Stimulated activated CD4-positive, alpha-beta T cell treated with anti-CD3 and anti-CD28 coated beads, TNF-alpha, amount 100 ng/mL, for 24 hours (primary cell): Measurements from ENCODE around the gene HM13.
"Not testable (repeated sequence)": the region's sequence is repeated elsewhere in the genome, so short reads cannot be mapped to it uniquely, and the experiment has no call there.

Source experiments
- DNase-seq, 3 experiments: peaks; one replicate each; pipeline ENCODE4 v3.0.0-alpha.2; 2020; ENCODE audit warnings: low read depth in 3 of 3

The HM13 gene

DNA sequence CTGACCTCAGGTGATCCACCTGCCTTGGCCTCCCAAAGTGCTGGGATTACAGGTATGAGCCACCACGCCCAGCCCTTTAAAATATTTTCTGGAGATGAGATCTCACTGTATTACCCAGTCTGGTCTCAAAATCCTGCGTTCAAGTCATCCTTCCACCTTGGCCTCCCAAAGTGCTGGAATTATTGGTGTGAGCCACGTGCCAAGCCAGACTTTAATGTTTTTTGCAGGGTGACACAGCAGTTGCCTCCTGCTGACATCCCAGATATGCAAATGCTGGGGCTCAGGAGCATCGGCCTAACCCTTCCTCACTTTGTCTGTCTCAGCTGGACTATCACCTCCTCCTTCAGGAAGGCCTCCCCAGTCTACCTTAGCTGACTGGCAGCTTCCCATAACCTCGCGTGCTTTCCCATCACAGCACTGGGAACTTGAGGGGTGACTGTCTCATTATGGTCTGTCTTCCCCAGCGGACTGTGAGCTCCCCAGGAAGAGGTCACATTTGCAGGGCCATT lies 76.5 kb downstream of the HM13 start:
- no peak for DNase-seq

DNA sequence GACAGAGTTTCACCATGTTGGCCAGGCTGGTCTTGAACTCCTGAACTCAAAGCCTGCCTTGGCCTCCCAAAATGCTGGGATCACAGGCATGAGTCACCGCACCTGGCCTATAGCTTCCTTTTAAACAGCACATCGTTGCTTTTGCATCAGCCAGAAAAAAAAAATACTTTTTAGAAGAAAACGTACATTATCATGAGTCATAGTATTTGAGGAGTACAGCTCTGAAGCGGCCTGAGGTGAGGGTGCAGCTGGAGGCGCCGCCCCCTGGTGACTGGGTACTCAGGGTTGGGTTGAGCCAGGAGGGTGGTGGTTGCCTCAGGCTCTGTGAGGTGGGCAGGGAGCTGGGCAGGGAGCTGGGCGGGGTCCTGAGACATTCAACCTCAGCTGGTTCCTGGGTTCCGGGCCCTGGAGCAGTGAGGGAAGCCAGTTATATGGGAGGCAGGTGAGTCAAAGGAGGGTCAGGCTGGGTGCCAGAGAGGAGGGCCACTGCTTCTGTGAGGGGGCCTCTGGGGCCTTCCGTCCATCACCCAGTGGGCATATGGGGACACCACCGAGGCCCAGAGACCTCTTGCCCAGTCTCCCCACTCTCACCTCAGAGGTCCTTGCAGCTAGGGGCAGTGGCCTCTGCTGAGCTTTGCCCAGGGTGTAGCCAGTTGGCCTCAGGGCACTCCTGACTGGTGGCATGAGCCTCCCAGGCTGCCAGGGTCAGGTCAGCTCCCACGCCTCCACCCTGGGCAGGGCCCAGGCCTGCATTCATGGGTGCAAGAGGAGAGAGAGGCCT lies 79.2 kb downstream of the HM13 start:
- DNase-seq = no peak

DNA sequence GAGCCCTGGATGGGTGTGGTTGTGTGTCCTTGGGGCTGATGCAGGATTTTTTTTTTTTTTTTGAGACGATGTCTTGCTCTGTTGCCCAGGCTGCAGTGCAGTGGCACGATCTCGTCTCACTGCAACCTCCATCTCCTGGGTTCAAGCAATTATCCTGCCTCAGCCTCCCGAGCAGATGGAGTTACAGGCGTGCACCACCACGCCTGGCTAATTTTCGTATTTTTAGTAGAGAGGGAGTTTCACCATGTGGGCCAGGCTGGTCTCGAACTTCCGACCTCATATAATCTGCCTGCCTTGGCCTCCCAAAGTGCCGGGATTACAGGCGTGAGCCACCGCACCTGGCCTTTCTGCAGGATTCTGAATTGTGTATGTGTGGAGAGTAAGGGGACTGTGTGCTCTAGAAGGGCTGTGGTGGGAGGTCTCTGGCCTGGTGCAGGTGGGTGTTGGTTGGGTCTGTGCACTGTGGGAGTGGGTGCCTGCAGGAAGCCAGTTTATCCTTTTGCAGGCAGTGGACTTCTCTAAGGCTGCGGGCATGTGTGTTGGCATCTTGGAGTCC lies 79.8 kb downstream of the HM13 start:
- no peak for DNase-seq

DNA sequence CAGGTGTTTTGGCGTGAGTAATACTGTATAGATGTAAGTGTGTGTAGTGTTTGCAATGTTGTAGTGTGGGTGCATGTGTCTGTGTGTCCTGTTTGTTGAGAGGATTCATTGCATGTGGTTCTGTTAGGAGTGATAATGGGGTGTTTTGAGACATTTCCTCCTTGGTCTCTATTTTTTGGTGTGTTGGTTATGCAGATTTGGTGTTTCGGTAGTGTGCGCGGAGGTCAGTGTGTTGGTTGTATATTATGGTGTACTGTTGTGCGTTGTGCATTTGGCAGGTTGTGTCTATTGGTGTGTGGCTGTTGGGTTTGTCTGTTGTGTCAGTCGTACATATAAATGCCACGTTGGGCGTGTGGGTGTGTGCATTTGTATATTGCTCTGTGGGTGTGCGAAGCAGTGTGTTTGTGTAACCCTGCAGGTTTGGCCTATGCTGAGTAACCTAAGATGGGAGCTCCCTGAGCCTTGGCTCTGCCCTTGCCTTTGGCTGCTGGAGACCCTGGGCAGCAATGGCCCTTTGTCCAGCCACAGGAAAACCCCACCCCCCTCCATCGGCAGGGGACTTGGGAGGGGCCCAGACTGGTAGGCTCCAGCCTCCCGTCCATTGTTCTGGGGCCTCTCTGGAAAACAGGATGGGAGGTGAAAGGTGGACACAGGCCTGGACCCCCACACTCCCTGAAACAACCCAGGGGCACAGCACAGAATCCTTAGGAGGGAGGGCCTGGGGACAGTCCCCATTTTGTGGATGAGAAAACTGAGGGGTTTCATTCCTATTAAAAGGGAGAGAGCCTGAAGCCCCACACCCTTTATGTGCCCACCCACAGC lies 80.5 kb downstream of the HM13 start:
- DNase-seq = no peak

GRCh38 chr20:31595380-31595653 lies 81.1 kb downstream of the HM13 start:
- no peak for DNase-seq

GRCh38 chr20:31595654-31596411 lies 81.6 kb downstream of the HM13 start:
- no peak for DNase-seq

- not testable (repeated sequence) for DNase-seq
Observed at GRCh38 chr20:31596412-31596715, 82.1 kb downstream of the HM13 start.

GRCh38 chr20:31596831-31597480 lies 82.7 kb downstream of the HM13 start:
- no peak for DNase-seq

GRCh38 chr20:31597481-31597855 lies 83.2 kb downstream of the HM13 start:
- no peak for DNase-seq

DNA sequence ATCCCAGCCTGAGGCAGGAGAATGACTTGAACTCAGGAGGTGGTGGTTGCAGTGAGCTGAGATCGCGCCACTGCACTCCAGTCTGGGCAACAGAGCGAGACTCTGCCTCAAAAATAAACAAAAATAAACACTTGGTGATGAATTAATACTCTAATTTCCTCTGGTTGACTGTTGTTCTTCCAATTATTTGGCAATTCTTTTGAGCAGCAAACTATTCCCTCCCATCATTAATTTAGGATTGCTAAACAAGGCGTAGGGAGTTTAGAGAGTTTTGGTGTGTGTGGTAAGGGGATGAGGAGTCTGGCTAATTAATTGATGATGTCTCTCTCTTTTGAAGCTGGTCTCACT lies 88.2 kb downstream of the HM13 start:
- no peak for DNase-seq

- peak in 2 of 3 experiments; percentile 26 to 42 for DNase-seq
Observed at GRCh38 chr20:31602779-31603441, 88.7 kb downstream of the HM13 start.

DNA sequence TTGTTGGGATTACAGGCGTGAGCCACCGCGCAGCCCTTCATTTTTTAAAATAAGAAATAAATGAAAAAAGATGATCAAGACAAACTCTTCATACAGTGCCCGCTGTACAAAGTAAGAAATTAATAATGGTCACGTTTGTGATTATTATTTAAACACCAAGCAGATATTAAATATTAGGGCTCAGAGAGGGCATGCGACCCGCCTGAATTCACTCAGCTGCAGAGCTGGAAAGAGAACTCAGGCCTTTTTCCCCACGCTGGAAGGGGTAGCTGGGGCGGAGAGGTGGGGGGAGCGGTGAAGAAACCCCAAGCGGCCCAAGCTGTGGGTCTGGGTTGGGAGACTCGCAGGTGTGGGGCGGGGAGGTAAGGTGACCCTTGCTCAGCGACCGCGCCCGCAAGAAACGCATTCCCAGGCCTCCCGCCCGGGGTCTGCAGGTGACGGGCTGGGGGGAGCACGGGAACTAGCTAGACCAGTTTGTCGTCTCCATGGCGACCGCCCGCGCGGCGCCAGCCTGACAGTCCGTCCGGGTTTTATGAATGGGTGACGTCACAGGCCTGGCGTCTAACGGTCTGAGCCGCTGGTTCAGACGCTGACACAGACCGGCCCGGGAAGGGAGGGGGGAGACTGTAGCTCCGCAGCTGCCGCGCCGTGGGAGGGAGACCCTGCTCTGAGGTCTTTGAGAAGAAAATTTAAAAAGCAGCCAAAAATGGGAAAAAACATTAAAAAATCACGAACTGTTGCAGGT lies 89.8 kb downstream of the HM13 start:
- DNase-seq = peak; percentile 37 to 71 (median 38)

DNA sequence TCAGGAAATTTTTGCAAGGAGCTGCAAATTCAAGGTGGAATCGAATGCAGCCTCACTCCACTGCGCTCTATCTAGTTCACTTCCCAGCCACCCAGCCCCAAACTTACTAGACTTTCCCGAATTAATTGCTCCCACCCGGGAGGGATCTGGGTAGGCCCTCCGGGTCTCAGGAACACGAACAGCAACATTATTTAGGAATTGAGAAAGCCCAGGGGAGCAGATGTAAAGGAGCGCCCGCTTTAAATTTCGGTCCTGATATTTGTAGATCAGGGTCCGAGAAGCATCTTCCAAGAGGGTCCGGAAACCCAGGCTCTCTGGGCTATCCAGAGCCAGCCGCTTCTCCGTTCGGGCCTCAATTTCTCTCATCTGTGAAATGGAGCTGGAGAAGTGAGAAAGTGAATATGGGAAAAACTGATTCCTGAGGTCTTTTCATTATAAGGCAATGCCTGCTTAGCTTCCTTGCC lies 90.4 kb downstream of the HM13 start:
- DNase-seq = no peak

DNA sequence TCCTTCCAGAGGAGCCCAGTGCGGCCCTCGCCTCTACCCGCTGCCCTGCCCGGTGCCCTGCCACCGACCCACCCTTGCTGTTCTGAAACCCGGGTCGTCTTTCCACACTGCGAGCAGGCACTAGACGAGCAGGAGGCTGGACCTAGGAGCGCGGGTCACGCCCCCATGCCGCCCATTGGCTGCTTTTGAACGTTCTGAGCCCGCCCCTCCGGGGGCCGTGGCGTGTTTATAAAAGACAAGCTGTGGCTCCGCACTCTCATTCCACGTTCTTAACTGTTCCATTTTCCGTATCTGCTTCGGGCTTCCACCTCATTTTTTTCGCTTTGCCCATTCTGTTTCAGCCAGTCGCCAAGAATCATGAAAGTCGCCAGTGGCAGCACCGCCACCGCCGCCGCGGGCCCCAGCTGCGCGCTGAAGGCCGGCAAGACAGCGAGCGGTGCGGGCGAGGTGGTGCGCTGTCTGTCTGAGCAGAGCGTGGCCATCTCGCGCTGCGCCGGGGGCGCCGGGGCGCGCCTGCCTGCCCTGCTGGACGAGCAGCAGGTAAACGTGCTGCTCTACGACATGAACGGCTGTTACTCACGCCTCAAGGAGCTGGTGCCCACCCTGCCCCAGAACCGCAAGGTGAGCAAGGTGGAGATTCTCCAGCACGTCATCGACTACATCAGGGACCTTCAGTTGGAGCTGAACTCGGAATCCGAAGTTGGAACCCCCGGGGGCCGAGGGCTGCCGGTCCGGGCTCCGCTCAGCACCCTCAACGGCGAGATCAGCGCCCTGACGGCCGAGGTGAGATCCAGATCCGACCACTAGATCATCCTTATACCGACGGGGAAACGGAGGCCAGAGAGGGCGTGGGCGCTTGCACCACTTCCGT lies 91.0 kb downstream of the HM13 start, which contains the start of gene ID1:
Gene ID1 (plus strand): TSS at position 259 of the 871 bp plus-strand sequence. CDS start 99 bp downstream, at position 358.
- DNase-seq = peak; percentile 71 to 88 (median 81)

DNA sequence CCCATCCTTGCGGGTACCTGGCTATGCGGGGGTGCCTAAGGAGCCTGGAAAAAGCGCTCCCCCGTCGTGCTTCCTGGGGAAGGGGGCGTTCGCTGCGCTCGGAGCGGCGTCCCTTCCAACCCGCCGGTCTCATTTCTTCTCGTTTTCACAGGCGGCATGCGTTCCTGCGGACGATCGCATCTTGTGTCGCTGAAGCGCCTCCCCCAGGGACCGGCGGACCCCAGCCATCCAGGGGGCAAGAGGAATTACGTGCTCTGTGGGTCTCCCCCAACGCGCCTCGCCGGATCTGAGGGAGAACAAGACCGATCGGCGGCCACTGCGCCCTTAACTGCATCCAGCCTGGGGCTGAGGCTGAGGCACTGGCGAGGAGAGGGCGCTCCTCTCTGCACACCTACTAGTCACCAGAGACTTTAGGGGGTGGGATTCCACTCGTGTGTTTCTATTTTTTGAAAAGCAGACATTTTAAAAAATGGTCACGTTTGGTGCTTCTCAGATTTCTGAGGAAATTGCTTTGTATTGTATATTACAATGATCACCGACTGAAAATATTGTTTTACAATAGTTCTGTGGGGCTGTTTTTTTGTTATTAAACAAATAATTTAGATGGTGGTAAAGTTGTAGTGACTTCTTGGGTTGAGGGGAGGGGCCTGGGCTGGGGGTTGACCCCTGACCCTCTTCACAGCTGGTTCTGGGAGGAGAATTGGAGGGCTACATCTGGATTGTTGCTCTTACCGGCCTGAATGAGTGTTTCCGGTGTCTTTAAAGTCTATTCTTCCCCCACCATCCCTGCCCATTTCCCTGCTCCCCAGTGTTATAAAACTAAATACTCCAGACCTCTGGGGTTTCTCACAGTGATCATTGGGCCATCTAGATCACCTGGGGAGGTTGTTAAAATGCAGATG lies 91.9 kb downstream of the HM13 start:
- DNase-seq = no peak

DNA sequence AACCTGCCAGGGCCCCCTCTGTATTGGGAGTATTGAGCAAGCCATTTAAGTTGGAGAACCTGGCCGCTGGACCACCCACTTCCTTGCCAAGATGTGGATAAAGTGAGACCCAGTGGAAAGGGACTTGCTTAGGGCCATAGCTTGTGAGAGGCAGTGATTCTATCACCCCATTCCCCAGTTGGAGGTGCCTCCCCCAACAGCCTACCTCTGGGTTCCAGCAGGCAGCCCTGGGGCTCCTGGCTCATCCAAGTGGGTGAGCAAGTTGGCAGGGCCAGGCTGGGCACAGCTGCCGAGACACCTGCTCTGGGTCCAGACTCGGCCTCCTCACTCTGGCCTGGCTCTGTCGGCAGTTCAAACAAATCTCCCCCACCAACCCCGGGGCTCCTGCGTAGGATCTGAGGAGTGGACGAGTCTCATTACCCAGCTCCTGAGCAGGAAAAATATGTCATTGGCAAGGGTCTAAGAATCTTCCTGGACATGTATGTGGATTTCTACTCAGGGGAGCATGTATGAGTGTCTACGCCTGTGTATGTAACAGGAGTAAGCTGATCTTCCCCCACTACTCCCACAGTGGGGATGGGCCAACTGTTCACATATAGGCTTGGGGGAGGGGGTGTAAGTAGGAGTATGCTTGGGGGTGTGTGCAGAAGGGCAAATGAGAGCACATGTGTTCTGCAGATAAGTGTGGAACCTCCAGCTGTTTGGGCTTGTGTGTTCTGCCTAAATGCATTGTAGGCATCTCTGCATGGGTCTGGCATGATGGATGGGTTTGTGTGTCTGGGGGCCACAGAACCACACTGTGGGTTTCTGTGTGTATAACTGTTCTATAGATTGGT lies 92.8 kb downstream of the HM13 start:
- DNase-seq = no peak

GRCh38 chr20:31607640-31608250 lies 93.5 kb downstream of the HM13 start:
- no peak for DNase-seq
